HG03460 (cell line): ENCODE results near the gene ALX3.
"Not testable (repeated sequence)": the region's sequence is repeated elsewhere in the genome, so short reads cannot be mapped to it uniquely, and the experiment has no call there.

Source experiments
- ATAC-seq: cut with Tn5 transposase; IDR thresholded peaks from one replicate; pipeline ENCODE4 v1.9.1; 2021; ENCODE audit not compliant: unreplicated experiment

Gene ALX3

DNA sequence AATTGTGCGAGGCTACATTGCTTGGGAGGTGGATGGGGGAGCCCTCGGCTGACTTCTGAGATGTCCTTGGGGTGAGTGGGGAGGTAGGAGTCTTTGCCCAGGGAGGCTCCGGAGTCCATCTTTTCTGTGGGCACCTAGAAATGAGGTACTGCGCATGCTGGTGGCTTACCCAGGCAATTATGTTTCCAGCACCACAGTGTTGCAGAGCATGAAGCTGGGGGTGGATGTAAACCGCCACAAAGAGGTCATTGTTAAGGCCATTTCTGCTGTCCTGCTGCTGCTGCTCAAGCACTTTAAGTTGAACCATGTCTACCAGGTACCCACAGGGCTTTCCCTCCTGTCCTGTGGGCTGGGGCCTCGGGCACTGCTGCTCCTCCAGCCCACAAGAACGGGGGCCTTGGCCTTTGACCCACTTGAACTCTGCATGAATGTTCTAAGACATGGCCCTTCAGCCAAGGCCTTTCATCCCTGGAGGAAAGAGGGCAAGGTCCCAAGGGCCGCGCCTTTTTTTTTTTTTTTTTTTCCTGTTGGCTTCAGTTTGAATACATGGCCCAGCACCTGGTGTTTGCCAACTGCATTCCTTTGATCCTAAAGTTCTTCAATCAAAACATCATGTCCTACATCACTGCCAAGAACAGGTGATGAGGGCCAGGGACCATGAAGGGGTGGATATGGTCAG is 21.4 kb downstream of the ALX3 start:
- ATAC-seq: no peak

DNA sequence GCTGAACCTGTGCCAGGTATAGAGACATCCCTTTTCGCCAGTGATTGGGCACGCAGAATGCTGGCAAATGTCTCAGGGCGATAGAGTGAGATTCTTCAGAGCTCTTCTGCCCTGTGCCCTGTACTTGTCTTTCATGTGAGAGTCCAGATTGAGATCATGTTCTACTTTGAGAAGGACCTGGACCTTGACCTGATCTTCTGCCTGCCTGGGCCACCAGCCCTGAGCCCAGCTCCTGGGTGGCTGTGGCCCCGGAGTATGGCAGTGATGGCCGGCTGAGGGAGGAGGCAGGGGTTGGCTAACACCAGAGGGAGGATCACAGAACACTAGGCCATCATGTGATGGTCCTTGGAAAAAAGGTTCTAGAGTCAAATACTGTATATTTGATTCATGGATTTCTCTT is 22.2 kb downstream of the ALX3 start:
- no peak for ATAC-seq

DNA sequence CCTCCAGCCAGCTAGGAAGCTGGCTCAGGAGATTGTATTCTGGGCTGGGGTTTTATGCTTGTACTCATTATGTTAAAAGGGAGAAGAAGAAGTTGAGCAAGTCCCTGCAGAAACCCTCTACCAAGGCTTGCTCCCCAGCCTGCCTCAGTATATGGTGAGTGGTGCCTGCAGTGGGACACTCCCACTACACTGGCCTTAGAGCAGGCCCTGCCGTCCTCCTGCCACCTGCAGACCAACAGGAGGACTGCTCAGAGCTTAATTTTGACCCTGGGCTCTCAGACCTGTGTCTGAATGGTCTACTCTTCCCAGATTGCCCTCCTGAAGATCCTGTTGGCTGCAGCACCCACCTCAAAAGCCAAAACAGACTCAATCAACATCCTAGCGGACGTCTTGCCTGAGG is 23.0 kb downstream of the ALX3 start:
- ATAC-seq: no peak

DNA sequence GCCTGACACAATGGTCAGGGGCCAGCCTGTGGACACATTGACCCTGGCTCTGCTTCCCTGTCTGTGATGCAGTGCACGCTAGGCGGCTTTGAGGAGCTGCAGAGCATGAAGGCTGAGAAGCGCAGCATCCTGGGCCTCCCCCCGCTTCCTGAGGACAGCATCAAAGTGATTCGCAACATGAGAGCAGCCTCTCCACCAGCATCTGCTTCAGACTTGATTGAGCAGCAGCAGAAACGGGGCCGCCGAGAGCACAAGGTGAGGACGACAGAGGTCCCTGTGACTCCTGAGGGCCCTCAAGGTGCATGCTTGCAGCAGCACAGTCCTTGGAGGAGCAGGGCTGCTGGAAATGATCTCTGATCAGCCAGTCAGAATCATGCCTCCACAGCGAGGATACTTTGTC is 27.5 kb downstream of the ALX3 start:
- ATAC-seq: no peak

DNA sequence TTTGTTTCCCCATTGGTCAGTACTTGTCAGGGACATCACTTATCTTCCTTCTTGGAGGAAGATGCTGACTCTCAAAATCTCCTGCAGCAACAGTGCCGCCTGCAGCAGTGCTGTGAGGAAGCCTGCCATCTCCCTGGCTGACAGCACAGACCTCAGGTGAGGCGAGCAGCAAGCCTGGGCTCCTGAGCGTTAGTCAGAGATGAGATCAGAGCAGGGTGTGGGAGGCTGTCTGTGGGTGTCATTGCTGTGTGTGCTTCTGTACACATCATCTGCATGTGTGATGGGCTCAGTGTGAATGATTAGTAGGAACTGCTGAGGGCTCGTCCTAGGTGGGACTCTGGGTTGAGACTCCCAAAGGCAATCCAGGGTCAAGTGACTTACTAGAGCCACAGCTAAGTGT is 29.9 kb downstream of the ALX3 start:
- no peak for ATAC-seq

DNA sequence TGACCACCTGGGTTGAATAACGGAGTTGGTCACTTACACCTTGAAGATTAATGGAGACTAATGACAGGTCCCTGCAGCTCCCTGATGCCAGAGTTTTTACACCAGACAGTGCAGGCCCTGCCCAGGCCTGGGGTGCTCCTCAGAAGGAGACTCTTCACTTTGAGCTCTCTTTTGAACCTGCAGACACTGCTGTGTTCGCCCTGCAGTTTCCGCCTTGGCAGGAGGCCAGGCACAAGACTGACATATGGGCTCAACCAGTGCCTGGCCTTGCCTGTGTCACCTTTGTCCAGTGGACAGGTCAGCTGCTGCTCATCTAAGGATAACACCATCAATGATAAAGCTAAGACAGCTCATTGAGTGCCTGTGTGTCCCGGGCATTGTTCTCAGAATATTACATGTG is 30.8 kb downstream of the ALX3 start:
- ATAC-seq: no peak

DNA sequence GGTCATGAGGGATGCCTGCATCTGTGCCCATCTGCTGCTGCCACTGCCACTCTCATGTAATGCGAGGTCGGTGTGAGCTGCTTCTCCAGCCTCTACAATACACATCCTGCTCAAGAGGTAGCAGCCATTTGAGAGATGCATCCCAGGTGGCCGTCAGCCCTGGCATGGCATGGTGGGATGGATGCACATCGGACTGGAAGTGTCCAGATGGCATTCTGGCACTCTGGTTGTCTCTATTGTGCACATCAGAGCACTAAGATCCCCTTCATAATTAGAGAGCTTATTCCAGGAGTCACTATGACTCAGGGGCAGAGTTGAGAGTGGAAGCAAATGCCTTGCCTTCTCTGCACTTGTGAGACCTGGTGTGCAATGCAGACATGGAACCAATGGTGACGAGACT is 32.2 kb downstream of the ALX3 start:
- no peak for ATAC-seq

DNA sequence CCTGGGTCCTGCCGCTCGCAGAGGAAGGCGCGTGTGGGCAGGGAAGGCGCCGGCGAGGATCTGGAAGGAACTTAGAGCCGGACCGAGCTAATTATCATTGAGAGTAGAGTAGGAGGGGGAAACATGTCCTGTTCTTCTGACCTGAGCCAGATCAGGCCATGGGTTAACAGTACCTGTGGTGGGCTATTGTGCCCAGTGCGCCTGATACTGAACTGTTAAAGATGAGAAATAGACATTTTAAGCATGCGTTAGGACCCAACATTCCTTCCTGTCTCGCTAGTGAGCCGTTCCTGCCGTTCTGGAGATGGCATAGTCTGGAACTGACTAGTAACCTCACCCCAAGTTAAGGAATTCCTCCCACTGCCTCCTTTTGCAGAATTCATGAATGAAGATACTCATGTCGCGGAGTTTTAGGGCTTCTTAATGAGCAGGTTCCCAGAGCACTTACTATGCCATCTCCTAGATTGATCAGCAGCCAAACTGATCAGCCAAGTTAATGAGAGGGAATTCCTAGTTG is 35.2 kb downstream of the ALX3 start:
- no peak for ATAC-seq

DNA sequence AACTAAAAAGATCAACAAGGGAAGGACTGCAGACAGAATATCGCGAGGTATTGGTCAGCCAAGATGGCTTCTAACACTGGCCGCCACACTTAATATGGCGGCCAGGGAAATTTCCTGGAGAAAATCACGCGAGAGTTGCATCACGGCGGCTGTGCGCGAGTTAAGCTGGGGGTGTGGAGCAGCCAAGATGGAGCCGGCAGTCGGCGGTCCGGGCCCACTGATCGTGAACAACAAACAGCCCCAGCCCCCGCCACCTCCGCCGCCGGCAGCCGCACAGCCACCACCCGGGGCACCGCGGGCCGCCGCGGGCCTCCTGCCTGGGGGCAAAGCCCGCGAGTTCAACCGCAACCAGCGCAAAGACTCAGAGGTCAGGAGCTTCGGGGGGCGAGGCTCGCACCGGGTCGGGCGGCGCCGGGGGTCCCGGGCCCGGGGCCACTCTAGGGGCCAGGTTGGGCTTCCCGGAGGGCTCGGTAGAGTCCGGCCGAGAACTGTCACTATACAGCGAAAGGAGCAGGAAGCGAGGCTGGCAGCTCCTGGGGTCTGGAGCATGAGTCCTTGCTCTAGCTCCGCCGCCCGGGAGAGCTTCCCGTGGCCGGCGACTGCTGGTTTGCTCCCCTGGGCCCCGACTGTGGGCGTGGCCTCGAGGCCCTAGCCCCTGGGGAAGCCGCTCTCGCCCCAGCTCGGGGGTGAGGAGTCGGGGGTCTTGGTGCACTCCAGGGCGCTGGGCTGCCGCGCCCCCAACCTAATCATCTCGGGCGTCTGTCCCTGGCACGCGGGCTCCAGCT is 35.8 kb downstream of the ALX3 start, which contains the start of gene STRIP1:
Gene STRIP1, plus strand, starts transcription at position 174 of the 785 bp plus-strand sequence. Its CDS starts 14 bp downstream, at position 188.
- peak; percentile 81 for ATAC-seq

DNA sequence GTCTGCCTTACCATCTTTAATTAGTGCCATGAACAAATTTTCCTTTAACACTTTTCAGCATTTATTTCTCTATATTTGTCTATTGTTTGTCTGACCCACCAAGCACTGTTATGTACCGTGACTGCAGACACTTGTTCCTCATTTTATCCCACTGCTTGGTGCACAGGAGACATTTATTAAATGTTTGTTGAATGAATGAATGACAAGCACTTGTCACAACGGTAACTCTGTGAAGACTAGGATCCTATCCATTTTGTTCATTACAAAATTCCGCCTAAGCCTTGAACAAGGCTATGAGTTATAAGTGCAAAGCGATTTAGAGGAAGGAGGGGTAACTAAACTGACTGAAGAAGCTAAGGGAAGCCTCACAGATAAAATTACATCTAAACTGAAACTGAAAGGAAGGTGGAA is 36.4 kb downstream of the ALX3 start:
- no peak for ATAC-seq

DNA sequence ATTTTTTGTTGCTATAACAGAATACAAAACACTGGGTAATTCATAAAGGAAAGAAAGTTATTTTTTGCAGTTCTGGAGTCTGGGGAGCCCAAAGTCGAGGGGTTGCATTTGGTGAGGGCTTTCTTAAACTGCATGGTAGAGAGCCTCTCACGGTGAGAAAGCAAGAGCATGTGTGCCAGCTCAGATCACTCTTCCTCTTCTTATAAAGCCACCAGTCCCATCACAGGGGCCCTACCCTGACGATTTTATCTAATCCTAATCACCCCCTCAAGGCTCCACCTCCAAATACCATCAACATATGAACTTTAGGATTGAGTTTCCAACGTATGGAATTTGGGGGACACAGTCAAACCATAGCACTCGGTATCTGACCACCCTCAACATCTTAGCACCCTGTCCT is 37.1 kb downstream of the ALX3 start:
- ATAC-seq: no peak

DNA sequence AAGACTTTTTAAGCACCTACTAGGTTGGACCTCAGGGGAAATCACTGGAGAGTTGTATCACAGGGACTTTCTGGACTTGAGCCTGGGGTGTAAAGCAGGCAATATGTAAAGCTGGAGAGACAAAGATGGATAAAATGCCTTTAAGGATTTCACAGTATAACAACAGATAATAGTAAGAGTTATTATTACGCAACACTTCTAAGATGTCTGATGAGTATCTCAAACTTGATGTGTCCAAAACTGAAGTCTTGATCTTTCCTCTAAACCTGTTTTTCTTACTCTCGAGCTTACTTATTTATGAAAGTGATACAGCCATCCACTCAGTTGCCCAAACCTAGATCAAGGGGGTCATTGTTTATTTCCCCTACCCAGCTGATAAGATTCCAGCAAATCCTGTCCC is 38.1 kb downstream of the ALX3 start:
- ATAC-seq: no peak

DNA sequence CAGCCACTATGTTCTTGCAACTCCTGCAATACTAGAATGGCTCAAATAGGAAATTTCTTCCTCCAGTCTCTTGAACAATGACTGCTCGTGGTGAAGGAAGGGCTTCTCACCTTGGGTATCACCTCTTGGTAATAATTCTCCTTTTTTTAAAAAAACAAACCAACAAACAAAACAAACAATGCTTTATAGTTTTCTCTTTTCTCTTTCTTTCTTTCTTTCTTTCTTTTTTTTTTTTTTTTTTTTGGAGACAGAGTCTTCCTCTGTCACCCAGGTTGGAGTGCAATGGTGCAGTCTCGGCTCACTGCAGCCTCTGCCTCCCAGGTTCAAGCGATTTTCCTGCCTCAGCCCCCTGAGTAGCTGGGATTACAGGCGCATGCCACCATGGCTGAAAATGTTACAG is 39.8 kb downstream of the ALX3 start:
- not testable (repeated sequence) for ATAC-seq

DNA sequence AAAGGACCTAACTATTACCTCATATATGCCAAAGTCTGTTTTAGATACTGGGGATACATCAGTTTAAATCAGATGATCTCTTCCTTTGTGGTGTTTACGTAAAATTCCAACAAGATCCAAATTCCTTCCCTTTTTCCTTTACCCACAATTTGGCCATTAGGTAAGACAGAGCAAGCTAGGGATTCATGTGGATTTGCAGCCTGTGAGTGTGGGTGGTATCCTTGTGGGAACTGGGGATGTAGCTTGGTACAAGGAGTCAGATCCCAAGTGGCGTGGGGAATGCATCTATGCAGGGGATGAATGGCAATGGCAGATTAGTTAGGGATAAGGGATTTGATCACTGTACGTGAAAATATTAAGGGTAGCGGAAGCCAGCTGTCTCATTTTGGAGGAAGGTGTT is 45.9 kb downstream of the ALX3 start:
- no peak for ATAC-seq

DNA sequence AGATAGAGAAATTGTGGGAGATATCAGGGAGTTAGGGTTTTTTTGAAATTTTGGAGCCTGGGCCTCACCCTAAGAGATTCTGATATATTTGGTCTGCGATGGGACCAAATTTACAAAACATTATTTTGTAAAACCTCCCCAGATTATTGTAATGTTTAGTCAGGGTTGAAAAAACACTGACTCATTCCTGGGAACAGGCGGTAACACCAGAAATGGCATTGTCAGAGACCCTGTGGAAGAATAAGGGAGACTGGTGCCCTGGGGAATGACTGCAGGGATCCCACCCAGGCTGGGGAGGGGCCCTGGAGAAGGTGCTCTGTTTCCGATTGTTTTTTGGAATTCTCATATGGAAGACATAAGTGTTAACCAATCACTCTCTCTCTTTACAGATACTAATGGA is 49.2 kb downstream of the ALX3 start:
- no peak for ATAC-seq

DNA sequence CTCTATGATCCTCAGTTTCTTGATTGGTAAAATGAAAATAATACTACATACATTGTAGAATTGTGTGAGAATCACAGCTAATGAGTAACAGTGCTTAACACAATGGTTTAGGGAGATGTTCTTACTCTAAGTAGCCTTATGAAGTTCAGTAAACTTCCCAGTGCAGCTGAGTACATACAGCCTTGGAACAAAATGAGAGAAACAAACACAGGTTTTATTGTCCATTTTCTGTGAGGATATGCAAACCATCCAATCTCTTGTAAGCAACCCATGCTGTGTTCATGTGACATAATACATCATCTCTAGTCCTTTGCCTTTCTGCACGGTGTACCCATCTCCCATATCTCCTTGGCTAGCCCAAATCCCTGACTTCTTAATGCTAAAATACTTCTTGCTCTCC is 50.7 kb downstream of the ALX3 start:
- no peak for ATAC-seq

DNA sequence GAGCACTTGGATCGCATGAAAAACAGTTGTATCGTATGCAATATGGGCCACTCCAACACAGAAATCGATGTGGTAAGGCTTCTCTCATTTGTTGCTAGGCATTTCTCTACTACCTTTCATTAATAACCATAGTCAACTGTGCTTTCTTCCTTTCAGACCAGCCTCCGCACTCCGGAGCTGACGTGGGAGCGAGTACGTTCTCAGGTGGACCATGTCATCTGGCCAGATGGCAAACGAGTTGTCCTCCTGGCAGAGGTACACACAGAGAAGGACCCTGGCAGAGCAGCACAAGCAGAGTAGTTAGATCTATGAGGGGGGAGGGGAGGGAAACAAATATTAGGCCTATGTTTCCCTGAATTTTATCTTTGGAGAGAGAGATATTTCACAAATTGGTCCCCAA is 52.1 kb downstream of the ALX3 start:
- ATAC-seq: no peak

DNA sequence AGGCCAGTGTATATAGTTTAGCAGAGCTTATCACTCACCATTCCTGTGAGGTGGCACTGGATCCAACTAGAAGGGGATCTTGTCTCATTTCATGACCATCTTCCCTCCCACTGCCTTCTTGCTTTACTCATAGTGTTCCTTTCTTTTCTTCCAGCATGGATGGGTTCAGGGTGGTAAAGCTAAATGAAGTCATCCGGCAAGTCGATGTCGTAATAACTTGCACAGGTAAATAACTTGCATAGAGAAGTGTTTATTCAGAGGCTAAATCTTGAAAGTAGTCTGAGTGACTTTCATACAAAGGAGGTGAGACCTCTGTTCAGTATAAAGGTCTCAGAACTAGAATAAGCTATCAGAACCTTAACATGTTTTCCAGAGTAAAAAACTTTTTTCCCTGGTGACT is 52.7 kb downstream of the ALX3 start:
- no peak for ATAC-seq

DNA sequence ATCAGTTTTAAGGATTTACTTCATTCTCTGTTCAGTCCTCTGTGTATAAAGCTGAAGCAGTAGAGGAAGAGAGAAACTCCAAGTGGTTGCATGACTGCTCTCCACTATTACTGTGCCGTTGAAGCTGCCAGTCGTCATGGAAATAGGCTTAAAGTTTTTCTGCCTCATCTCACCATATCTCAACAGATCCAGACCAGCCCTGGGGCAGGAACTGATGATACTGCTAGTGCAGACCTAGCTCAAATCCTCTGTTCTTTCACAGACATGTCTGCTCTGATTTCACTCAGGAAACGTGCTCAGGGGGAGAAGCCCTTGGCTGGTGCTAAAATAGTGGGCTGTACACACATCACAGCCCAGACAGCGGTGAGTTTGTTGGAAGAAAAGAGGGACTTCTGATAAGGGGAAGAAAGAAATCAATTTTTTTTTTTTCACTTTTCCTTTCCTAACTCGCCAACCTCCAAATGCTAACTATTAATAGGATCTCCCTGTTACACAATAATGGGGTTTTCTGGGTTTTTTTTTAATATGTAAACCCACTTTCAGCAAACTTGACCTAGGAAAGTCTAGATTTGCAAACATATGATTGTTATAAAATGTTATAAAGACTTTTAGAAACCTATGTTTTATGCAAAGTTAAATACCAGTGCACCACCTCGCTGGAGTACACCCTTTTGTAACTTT is 58.2 kb downstream of the ALX3 start:
- ATAC-seq: peak; percentile 60

DNA sequence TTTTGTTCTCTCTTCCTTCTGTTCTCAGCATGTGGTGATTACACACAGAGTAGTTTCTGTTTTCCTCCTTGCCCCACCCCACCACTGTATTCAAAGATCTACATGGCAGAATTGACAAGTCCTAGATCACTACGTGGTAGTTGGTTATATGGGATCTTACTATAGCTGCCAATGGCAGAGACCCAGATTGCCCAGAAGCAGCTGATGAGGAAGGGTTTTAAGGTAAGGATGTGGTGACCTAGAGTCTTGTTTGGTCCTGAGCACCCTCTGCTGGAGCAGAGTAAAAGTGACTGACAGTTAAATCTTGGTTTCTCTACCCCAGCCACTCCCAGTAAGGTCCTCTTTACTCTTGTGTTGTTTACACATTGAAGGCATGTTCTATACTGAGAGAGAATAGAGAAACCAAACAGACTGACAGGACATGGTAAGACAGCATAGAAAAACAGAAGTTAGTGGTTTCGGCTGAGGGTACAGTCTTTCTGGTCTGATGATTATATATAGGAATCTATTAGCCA is 58.9 kb downstream of the ALX3 start:
- peak; percentile 97 for ATAC-seq
